CD4-positive, alpha-beta T cell treated with Interleukin-2 at 100 ng/mL for 4 hours (primary cell): Measurements from ENCODE around the gene RTN3.

Experiments used
- DNase-seq: peaks from one replicate; pipeline ENCODE4 v3.0.0-alpha.2; 2020; ENCODE audit warnings: low spot score

The RTN3 gene

GRCh38 chr11:63745304-63746170, 64.2 kb downstream of the RTN3 start:
- DNase-seq, result no peak

- no peak for DNase-seq
Observed at GRCh38 chr11:63747011-63747410, 65.7 kb downstream of the RTN3 start.

DNA sequence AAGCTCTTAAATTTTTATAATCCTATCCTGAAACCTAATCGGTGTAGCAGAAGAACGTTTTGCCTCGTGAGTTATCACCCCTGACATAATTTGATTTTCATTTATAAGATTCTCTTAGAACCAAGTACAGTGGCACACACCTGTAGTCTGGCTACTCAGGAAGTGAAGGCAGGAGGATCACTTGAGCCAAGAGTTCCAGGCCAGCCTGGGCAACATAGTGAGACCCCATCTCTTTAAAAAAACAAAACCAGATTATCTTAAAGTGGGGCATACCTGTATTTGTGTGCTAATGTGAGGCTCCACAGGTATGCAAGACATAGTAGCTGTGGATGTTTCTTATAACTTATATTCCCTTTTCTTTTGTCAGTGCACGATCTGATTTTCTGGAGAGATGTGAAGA, 68.3 kb downstream of the RTN3 start:
- DNase-seq, result no peak

GRCh38 chr11:63756919-63757761, 75.8 kb downstream of the RTN3 start:
- DNase-seq, result no peak

GRCh38 chr11:63760487-63761079, 79.3 kb downstream of the RTN3 start:
- DNase-seq, result no peak

DNA sequence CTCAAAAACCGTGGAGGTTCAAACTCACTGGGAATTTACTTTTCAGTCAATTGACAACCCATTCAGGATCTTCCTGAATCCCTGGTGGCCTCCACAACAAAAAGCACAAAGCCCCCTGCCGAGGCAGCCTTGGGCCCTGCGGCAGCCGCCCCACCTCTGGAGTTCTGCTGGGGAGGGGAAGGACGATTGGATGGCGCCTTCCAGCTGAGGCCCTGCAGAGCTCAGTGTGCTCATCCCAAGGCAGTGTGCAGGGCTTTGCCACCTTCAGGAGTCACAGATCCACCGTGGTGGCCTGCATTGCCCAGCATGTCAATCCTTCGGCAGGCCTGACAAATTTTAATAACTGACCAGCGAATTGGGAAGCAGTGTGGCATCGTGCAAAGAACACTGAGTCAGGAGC, 79.9 kb downstream of the RTN3 start:
- DNase-seq, result no peak

DNA sequence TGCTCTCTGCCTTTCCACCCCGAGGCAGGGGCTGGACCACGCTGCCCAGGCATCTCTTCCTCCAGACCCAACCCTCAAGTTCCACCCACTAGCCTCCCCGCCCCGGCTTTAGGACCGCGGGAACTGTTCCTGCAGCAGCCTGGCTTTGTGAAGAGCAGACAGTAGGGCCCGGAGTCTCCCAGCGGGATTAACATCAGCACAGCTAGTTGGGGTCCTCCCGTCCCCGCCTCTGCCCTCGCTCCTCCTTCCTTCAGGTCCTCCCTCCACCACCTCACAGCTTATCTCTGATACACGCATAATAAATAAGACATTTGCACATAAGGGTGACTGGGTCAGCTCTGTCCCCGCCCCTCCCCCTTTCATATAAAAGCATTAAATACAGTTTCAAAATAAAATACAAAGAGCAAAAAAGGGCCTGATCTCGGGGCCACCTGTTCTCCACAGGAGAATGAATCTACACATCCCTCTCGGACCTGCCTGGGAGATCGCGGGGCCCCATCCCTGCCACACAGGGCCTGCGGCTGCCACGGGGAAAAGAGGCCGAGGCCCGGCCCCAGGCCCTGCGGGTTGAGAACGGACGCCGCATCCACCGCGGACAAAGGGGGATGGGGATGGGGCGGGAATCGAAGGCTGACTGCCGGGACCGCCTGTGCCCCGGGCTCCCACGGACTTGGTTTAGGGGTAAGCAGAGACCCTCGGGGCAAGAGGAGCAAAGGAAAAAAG, 80.8 kb downstream of the RTN3 start:
- DNase-seq, result no peak

- no peak for DNase-seq
Observed at GRCh38 chr11:63762654-63763495, 81.6 kb downstream of the RTN3 start.

- no peak for DNase-seq
Observed at GRCh38 chr11:63763496-63764339, 82.4 kb downstream of the RTN3 start.

- DNase-seq, result no peak
Observed at GRCh38 chr11:63764340-63764678, 83.0 kb downstream of the RTN3 start.

DNA sequence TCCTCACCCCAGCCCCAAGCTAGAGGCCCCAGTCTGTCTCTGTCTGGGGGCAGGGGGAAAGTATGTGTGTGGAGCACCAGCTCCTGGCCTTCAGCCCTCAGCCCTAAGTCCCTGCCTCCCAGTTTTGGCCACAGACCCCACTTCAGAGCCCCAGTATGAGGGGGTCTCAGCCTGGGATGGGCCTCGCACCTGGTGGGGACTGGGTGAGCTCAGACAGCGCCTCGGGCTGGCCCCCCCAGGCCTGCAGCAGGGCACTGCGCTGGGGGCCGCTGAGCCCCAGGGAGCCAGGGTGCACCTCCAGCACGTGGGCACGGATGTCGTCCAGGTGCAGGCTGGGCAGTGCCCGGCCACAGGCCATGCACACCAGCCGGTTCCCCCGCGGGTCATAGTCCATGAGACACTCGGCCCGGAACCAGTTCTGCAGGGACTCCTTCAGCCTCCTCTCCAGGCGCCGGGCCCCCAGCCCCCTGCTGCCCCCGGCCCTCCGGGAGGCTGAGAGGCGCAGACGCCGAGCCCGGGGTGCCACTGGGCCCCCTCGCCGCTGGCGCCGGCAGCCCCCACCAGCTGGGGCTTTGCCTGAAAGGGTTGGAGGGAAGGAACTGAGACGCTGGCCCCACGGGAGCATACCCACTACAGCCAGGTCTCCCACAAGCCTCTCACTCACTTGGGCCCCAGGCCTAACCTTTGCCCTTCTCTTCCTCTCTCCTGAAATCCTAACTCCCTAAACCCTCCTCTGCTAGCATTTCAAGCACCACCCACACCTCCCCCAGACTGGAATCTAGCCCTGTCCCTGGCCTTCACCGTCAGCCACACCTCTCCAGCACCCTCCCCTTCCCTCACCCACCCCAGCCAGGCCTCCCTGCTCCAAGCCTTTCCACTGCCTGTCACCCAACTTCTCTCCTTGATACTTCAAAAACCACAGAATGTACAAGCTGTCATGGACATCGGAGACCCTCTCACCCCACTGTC, 83.7 kb downstream of the RTN3 start:
- no peak for DNase-seq

DNA sequence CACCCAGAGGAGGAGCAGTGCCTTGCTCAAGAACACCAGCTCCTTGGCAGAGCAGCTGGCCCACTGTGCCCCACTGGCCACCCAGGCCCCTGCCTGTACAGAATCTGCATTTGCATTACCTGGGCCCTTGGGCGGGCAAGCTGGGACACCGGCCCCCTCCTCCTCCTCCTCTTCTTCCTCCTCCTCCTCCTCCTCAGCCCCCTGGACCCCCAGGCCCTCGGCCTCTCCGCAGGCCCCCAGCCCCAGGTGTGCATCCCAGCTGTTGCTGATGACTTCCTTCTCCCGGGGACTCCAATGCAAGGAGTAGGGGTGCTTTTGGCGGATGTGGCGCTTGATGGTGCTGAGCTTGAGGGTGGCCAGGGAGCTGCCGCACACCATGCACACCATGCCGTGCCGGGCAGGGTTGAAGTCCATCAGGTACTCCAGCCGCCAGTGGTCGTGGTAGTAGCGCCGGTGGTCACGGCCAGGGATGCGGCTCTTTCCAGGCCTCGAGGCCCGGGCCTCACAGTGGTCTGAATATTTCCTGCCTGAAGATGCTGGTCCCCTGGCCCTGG, 84.5 kb downstream of the RTN3 start:
- DNase-seq, result no peak

GRCh38 chr11:63766531-63767235, 85.4 kb downstream of the RTN3 start:
- no peak for DNase-seq

DNA sequence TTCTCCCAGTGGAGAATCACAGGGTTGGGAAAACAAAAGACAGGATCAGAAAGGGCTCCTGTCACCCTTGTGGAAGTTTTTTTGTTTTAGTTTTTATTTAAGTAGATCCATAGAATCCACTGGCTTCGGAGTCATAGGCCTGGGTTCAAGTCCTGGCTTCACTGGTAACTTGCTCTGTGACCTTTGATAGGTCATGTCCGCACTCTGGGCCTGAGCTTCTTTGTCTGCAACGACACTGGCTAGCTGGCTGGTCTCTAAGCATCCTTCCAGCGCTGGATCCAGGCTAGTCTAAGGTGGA, 85.9 kb downstream of the RTN3 start:
- no peak for DNase-seq

- DNase-seq, result peak; percentile 52
Observed at GRCh38 chr11:63767565-63768236, 86.4 kb downstream of the RTN3 start.

- DNase-seq, result peak; percentile 54
Observed at GRCh38 chr11:63768237-63769041, 87.1 kb downstream of the RTN3 start, which contains the start of gene ZFTA. Gene ZFTA (minus strand): TSS chr11:63768775. CDS start chr11:63768622, 153 bp downstream.
